Middle frontal gyrus (tissue), 1 donor: Measurements from ENCODE around the gene ZYX.
A peak's percentile ranks its signal among the peaks of the same experiment; 100 is the strongest.

Experiments used
- DNase-seq: peaks from one replicate; pipeline ENCODE4 v3.0.0-alpha.2; 2015; ENCODE audit warnings: low spot score; ENCODE audit errors: extremely low spot score

The ZYX gene, protein sequence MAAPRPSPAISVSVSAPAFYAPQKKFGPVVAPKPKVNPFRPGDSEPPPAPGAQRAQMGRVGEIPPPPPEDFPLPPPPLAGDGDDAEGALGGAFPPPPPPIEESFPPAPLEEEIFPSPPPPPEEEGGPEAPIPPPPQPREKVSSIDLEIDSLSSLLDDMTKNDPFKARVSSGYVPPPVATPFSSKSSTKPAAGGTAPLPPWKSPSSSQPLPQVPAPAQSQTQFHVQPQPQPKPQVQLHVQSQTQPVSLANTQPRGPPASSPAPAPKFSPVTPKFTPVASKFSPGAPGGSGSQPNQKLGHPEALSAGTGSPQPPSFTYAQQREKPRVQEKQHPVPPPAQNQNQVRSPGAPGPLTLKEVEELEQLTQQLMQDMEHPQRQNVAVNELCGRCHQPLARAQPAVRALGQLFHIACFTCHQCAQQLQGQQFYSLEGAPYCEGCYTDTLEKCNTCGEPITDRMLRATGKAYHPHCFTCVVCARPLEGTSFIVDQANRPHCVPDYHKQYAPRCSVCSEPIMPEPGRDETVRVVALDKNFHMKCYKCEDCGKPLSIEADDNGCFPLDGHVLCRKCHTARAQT

DNA sequence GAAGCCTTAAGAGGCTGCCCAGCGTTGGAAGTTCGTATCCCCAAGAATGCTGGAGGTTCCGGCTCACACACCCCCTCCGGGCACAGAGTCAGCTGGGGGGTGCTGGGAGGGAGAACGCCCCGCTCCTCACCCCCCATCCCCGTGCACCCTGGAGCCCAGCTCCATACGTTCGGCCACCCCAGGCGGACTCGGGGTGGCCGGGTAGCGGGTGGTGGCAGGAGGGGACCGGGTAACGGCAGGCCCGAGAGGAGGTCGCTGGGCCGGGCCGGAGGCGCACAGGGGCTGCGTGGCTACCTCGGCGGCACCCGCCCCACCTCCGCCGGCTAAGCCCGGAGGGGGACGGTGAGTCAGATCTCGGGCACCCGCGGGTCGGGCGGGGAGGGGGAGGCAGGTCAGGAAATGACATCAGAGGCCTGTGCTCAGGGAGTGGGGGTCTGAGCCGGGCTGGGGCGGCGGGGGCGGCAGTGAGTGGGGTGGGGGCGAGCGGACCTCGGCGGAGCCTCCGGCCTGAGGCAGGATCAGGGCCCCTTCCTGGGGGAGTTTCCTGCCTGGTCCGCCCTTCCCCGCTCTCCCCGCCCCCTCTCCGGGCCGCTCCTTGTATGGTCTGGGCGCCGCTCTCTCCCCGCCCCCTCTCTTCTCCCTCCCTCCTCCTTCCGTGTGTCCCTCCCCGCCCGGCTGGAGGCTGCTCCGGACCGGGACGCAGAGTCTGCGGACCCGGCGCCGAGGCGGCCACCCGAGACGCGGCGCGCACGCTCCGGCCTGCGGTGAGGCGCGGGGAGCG lies at the start of gene ZYX:
Gene ZYX (plus strand): TSS at position 700 of the 781 bp plus-strand sequence. CDS start 227 bp downstream, outside the sequence.
- no peak for DNase-seq

DNA sequence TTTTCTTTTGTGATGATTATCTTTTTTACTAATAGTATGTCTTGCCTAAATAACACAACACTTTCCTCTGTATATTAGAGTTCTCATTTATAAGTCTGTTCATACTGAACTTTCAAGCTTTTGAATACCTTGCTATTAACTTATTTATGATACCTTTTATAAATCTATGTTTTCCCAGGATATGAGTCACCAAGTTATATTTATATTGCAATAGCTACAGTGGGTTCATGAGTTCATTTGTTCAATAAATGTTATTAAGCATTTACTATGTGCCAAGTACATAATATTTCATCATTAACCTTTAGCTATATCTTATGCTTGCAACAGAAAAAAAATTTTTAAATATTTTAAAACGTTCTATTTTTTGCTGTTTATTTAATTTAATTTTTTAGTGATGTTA lies 46.9 kb upstream of the ZYX start:
- no peak for DNase-seq

DNA sequence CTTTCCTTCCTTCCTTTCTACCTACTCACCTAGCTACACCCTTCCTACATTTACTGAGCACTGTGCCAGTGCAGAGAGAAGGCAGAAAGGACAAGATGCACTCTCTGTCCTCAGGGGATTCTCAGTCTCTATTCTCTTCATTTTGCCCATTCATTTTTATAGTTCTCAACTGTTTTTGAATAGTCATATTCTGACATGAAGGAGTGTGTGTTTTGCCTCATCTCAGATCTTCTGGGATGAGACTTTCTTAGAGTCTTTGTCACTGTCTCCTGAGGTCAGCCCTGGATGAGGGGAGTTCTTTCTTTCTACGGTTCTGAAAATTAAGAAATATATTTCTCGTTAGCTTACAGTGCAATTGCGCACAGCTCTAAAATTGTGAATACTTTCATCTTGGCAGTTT lies 43.9 kb upstream of the ZYX start:
- no peak for DNase-seq

DNA sequence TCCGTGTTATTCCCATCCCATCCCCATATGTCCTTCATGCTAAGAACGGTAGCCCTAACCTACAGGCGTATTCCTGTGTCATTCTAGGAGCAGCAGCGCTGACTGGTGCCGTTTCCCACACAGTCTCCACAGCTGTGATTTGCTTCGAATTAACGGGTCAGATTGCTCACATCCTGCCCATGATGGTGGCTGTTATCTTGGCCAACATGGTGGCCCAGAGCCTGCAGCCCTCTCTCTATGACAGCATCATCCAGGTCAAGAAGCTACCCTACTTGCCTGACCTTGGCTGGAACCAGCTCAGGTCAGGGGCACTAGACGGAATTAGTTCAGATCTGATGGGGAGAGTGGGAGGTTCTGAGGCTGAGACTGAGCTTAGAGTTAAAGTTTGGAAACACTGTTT lies 39.3 kb upstream of the ZYX start:
- no peak for DNase-seq

DNA sequence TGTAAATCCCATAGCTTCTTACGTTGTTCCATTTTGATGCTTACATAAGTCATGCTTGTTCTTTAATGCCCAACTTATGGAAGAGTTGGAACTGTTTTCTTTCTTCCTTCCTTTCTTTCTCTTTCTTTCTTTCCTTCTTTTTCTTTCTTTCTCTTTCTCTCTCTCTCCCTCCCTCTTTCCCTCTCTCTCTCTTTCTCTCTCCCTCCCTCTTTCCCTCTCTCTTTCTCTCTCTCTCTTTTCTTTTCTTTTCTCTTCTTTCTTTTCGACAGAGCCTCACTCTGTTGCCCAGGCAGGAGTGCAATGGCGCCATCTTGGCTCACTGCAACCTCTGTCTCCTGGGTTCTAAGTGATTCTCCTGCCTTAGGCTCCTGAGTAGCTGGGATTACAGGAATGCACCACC lies 37.5 kb upstream of the ZYX start:
- no peak for DNase-seq

DNA sequence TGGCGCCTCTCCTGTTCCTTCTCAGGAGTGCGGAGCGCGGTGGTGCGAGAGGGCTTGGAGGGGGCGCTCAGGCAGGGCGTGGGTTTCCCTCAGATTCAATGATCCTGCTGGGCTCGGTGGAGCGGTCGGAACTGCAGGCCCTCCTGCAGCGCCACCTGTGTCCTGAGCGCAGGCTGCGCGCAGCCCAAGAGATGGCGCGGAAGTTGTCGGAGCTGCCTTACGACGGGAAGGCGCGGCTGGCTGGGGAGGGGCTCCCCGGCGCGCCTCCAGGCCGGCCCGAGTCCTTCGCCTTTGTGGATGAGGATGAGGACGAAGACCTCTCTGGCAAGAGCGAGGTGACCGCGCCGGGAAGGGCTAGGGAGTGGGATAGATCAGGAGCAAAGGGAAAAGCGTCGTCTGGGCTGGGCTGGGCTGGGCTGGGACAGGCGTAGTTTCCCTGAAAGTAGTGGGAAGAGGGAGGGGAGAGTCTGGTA lies 35.7 kb upstream of the ZYX start:
- no peak for DNase-seq

DNA sequence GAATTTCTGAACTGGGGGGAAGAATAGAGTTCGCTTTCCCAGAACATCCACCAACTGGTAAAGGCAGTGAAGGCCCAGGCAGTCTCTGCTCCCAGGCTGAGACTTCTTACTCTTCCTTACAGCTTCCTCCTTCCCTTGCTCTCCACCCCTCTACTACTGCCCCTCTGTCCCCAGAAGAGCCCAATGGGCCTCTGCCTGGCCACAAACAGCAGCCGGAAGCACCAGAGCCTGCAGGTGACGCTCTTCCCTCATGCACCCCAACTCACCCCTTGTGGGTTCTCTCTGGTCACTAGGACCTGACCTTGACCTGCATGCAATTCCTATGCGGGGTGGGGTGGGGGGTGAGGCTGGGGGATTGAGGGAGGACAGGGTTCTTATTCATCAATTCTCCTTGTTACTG lies 35.1 kb upstream of the ZYX start:
- DNase-seq: no peak

DNA sequence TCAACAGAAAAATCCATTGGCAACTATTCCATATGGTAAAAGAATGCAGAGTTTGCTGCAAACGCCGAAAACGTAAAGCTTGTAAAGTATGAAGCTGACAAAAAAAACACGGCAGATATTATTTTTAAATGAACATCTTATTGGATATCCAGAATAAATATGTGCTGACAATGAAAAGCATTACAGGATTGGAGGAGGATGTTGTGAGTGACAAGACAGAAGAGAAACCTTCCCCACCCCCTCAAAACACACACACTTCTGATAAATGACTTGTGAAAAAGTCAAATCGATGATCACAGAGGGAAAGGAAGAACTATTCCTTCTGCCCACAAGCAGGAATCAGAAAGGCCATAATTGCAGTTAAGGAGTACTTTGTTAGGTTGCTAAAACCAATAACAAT lies 33.2 kb upstream of the ZYX start:
- no peak for DNase-seq

DNA sequence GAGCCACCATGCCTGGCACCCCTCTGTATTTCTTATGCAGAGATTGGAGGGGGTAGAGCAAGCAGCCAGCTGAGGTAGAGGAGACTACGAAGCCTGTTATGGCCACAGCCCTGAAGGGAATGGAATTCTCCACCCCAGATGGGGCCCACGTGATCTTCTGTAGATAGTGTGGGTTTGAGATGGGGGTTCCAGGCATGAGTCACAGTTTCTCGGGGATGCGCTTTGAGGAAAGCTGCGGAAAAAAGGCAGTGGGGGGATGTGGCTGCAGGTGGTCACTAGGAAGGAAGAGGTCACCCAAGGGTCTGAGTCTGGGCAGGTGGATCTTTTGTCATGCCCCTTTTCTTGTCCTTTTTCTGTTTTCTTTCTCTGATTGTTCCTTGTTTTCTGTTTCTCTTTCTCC lies 30.1 kb upstream of the ZYX start:
- peak; percentile 55 for DNase-seq

DNA sequence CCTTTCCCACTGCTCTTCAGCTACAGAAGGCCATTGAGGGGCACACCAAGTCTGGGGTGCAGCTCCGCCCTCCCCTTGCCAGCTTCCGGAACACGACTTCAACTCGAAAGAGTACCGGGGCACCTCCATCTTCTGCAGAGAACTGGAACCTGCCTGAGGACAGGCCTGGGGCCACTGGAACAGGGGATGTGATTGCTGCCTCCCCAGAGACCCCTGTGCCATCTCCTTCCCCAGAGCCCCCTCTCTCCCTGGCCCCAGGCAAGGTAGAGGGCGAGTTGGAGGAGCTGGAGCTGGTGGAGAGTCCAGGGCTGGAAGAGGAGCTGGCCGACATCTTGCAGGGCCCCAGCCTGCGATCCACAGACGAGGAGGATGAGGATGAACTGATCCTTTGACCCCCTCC lies 29.6 kb upstream of the ZYX start:
- no peak for DNase-seq

DNA sequence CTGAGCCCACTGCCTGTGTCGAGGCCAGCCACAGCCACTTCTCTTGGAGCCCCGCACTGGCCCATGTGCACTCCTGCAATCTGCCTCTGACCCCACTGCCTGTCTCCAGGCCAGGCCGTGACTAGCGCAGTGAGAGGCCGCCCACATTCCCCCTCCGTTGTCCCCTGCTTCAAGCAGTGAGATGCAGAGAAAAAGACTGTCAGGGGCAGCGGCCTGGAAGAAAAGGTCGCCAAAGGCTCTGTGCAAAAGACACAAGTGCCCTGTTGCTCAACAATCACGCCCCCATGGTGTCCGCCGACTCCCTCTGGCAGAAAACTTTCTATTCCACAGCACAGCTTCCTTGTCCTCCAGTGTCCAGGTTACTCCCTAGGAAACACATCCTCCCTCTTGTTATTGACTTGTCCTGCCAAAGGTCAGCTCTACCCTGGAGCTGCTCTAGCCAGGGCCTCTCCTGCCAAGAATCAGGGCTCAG lies 28.6 kb upstream of the ZYX start:
- DNase-seq: no peak

DNA sequence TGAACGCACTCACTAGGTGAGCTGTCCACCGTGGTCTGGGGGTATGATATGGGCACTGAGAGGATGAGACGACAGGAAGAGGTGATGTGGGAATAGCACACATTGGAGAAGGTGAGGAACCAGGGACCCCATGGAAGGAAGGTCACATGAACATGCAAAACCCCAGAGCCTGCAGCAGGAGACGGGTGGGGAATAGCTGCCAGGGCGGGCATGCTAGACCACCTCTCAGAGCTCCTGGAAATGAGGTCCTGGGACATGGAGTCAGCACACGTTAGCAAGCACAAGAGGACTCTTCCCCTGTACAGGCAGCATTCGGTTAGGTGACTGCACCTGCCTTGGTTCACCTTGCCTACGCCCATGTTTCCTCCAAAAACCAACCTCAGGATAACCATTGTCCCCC lies 26.8 kb upstream of the ZYX start:
- no peak for DNase-seq

DNA sequence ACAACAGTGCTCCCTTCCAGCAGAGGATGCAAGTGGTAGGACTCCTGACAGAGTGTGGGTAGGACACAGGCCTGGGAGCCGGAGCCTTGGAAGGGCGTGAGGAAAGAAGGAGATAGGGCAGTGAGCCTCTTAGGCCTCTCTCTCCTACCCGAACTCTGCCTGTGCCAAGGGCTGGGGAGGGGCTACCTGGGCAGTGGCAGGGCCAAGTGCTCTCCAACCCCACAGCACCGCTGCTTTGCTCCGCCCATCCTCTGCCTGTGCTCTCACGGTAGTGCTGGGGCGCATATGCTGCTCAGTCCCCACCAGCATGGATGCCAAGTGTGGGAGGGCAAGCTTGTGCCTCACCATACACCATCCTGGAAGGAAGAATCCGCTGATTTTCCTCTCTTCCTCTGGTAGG lies 26.2 kb upstream of the ZYX start:
- DNase-seq: no peak

DNA sequence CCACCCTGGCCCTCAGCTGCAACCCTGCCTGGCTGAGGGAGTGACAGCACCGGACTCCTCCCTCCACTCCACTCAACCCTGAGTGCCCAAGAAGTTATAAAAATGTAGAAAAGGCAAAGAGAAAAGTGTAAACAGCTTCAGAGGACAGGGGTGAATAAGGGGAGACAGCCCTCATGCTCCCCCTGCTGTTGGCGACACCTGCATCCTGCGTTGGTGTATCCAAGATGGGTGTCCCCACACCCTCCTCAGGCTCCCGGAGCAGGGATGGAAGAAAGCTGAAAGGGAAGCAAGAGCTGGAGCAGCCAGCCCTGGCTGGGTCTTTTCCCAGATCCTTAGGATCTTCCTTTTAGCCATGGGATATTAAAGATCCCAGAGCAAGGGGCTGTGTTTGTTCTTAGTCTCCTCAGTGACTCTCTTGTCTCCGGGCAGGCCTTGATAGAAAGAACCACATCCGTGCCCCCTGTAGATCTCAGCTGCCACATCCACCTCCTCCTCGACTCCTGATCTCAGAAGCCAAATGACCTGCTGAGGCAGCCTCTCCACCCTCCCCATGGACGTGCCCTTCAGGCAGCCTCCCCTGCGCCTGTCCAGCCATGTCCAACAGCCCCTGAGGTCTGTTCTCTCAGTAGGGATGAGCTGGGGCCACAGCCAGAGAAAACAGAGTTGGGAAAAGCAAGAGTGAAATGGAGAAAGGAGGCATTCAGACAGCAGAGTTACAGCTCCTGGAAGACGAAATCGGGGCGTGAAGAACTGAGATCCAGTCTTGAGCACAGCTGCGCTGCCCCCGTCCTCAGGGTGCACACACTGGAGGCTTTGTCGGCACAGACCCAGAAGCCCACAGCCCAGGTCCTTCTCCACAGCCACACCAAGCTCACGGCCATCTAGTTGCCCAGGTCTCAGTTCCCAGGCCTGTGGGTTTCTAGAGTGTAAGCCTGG lies 25.4 kb upstream of the ZYX start:
- no peak for DNase-seq

DNA sequence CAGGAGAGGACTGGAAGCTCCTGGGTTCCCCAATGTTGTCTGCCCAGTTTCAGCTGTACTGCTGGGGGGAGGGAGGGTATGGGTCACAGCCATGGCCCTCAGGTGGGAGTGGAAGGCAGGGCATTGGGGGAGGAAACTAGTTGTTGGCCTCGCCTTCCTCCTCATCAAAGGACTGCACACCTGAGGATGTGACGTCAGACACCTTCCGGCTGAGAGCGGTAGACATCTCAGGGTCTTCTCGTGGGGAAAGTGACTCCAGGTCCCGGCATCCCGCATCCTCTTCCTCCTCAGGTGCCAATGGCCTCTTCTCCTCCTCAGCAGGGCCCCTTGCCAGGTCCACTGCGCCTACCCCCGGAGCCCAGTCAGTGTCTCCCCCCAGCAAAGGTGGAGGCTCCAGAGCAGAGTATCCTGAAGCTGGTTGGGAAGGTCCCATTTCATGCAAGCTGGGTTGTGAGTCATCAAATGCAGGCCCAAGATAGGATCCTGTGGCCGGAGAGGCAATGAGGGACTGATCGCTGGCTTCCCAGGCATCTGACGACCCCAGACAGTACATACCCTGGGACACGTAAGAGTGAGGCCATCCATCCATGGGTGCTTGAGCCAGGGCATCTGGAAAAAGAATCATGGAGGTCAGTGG lies 24.6 kb upstream of the ZYX start:
- DNase-seq: no peak

DNA sequence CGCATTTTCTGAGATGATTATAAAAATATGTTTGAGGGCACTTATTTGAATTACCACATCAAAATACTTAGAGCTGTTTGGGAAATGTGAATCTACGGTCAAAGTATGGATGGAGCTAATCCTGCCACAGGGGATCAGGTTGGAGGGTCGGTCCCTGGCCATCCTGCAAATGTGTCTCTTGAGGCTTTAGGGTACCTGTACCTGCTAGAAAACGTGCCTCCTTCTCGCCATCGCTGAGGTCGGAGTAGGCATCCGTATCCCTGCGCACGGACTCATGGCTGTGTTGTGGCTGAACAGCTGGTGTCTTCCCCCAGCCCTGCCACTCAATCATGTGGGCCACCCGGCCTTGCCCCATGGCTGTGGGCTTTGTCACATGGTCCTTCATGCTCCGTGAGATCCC lies 22.5 kb upstream of the ZYX start:
- DNase-seq: no peak

DNA sequence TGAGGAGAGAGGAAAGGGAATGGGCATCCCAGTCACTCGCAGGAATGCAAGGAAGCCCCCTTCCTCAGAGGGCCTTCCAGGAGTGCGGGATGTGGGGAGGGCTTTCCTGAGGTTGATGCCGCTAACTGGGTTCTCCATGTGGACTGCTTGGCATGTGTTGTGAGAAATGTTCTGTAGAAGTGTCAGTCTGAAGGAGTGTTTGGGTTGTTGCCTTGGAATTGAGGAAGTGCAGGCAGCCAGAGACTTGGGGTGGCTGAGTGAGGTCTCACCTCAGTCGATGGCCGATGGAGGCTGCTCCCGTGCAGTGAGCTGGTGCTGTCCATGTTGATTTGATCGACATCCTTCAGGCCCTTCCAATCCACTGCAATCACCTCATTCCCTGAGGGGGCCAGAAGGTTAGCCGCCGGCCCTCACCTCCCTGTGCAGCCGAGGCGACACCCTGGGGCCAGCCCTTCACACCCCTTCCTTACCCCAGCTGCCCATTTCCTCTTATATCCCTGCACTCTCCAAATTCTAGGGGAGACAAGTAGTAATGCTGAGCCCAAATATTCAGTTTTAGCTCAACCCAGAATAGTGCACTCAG lies 21.3 kb upstream of the ZYX start:
- DNase-seq: no peak

DNA sequence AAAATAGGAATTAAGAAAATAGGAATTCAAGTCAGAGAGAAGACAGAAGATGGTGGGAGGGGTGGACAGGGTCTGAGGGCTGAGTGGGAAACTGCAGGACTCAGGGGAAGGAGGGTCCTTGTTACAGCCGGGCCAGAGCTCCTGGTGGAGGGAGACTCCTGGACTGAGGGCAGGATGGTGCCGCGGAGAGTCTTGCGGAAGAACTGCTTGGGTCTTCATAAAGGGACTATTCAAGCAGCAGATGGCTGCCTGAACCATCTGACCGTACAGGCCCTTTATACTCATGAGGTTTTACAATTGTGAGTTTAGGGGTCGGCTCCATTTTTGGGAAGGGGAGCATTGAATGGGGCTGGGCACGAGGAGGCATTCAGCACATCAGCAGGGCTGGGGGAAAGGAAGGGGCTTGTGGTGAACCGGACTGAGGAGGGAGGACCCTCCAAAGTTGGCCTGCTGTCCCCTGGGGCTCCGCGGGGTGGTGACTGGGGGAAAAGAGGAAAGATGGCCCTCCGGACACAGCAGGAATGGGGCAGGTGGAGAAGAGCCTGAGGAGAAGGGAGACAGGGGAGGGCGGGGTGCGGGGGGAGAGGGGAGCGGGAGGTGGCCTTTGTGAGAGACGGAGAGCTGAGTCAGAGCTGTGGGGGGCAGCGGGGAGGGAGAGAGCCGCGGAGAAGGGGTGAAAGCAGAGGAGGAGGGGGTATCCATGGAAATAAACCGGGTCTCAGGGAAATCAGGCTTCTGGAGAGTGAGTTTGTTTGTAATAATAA lies 20.2 kb upstream of the ZYX start:
- DNase-seq: no peak

DNA sequence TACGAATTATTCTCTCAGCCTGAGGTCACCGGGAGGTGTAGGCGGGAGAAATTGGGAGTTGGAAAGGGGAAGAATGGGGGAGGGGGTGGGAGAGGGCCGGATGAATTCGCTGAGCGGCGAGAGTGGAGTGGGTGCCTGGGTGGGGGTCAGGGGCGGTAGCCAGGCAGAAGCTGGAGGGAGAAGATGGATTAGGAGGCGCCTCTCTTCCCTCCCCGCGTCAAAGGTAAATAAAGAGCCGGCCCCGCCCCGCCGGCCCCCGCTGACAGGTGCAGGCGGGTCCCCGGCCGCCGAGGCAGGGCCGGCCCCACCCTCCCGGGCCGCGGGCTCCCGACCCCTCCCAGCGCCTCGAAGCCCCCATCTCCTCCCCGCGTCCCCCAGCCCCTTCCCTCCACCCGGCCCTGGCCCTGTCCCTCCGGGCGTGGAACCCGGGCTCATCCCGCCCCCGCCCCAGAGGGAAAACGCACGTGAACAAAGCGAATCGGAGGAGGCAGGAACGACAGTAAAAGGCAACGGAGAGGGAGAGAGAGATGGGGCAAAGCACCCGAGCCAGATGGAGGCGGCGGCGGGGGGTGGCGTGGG lies 19.5 kb upstream of the ZYX start:
- no peak for DNase-seq
